NB4 (cell line): ENCODE data around the gene DPY19L1.

Experiments
- POLR2A ChIP-seq: IDR thresholded peaks from 2 replicates; pipeline ENCODE4 v1.6.1; 2011; ENCODE audit warnings: mild to moderate bottlenecking; ENCODE audit not compliant: insufficient read length; ENCODE audit errors: extremely low read depth
- TF ChIP-seq, protein P1 (sequence below): IDR thresholded peaks from one replicate; pipeline ENCODE4 v1.5.1; 2012; ENCODE audit warnings: low read depth, low read length

DNA sequence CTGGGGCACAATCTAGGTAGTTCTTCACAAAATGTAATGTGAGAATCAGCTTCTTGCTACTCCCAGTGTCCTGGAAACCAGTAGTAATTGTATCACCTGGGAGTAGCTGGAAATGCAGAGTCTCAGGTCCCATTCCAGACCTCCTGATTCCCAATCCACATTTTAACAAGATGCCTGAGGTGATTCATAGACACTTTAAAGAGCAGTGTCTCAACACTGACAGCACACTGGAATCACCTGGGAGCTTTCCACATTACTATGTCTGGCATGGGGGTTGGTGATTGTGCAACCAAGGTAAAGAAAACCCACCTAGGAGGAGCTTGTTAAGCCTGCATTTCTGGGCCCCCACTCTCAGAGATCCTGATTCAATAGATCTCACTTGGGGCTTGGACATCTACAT, 11.1 kb downstream of the DPY19L1 start:
- no peak for TF ChIP-seq POLR2A
- TF ChIP-seq, protein P1, sequence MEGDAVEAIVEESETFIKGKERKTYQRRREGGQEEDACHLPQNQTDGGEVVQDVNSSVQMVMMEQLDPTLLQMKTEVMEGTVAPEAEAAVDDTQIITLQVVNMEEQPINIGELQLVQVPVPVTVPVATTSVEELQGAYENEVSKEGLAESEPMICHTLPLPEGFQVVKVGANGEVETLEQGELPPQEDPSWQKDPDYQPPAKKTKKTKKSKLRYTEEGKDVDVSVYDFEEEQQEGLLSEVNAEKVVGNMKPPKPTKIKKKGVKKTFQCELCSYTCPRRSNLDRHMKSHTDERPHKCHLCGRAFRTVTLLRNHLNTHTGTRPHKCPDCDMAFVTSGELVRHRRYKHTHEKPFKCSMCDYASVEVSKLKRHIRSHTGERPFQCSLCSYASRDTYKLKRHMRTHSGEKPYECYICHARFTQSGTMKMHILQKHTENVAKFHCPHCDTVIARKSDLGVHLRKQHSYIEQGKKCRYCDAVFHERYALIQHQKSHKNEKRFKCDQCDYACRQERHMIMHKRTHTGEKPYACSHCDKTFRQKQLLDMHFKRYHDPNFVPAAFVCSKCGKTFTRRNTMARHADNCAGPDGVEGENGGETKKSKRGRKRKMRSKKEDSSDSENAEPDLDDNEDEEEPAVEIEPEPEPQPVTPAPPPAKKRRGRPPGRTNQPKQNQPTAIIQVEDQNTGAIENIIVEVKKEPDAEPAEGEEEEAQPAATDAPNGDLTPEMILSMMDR = no peak
